DOHH2 (cell line): ENCODE measurements around the gene NAV2.

Experiments
- EZH2phosphoT487 ChIP-seq: fragments of 200-600 bp; sonication (generic); IDR thresholded peaks from 2 replicates; pipeline ENCODE4 v1.6.1; 2017; ENCODE audit warnings: borderline replicate concordance, mild to moderate bottlenecking, antibody characterized with exemption, low read length, moderate library complexity, mixed read lengths
- TF ChIP-seq, protein P1 (sequence below): fragments of 200-600 bp; sonication (generic); IDR thresholded peaks from one replicate; pipeline ENCODE4 v1.5.1; 2014; ENCODE audit warnings: antibody characterized with exemption, mild to moderate bottlenecking, low read depth, low read length; ENCODE audit not compliant: poor library complexity, severe bottlenecking

DNA sequence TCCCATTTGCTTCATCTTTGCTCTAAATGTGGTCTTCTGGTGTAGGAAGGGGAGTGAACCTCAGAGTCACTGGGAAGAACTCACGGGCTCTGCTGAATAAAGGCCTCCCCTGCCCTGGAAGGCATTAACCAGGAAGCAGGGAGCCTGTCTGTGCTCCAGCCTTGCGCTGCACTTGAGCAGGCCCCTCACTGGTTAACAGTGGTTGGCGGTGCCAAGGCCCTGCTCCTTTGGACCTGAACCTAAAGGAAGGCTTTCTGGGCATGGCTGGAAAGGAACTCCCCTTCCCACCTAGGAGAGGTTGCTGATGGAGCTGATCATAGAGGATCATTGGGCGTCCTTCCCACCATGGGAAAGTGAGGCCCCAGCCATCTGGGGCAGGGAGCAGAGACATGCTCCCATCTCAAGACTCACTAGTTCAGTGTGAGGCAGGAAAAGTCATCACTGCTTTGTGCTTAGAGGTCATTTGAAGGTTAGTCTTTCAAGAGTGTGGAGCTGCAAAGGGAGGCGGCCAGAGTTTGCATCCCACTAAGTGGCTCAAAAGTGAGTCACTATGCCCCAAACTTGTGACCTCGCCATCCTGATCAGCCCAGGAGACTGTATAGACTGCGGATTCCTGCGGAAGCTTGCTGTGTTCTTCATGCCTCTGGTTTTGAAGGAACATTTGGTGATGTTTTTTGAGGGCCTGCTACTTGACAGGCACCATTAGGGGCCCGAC is 397.3 kb downstream of the NAV2 start:
- TF ChIP-seq, protein P1, sequence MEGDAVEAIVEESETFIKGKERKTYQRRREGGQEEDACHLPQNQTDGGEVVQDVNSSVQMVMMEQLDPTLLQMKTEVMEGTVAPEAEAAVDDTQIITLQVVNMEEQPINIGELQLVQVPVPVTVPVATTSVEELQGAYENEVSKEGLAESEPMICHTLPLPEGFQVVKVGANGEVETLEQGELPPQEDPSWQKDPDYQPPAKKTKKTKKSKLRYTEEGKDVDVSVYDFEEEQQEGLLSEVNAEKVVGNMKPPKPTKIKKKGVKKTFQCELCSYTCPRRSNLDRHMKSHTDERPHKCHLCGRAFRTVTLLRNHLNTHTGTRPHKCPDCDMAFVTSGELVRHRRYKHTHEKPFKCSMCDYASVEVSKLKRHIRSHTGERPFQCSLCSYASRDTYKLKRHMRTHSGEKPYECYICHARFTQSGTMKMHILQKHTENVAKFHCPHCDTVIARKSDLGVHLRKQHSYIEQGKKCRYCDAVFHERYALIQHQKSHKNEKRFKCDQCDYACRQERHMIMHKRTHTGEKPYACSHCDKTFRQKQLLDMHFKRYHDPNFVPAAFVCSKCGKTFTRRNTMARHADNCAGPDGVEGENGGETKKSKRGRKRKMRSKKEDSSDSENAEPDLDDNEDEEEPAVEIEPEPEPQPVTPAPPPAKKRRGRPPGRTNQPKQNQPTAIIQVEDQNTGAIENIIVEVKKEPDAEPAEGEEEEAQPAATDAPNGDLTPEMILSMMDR, result no peak
- no peak for TF ChIP-seq EZH2phosphoT487
